NCI-H146 (cell line): ENCODE data around the gene PTPRT.

Experiments
- DNase-seq: peaks from one replicate; lab custom pipeline; 2025; lab: John Stamatoyannopoulos, UW

PTPRT gene

DNA sequence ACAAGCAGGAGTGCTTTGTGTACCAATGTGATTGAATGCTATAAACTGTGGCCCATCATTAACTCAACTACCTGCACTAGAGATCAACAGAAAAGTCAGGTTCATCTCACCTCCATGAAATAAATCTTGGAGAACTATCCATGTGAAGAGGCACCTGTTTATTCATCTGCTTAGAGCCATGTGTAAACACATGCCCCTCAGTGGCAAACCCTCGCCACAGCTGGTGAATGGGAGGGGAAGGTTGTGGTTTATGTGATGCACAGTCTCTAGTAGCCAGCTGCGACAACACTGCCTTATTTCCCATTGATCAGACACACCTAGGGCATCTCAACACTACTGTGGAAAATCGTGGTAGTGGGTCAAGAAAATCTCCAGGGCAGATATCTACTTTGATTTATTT, 640.2 kb downstream of the PTPRT start:
- no peak for DNase-seq

DNA sequence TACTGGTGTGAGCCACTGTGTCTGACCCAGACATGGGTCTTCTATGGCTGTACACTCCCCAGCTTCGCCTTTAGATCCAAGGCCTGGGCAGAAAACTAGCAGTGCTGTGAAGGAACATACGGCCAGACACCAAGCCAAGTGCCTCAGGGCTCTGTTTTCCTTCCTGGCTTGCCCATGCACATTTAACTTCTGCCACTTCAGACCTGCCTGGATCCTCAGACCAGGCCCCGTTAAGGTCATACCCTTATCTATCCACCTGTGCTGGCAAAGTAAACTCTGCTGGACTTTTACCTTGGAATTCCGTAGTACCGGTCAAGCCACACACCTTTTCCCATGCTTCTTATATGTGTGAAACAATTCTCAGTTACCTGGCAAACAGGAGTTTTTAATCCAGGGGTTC, 644.8 kb downstream of the PTPRT start:
- DNase-seq = no peak

DNA sequence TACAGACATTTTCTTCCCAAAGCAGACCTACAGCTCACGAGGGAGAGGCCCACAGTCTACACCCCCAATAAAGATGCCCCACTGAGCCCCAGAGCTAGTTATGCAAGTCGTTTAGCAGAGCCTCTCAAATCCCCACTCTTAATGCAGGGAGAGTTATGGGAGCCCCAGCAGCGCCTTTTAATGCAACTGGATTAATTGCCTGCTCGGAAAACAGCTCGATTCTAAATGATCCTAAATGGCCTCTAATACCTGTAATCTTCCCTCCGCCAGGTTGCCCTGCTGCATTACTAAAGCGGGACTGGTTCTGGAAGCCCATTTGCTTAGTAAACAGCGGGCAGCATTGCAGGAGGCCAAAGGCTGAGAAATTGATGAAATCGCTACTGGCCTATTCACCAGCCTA, 656.9 kb downstream of the PTPRT start:
- DNase-seq = no peak

DNA sequence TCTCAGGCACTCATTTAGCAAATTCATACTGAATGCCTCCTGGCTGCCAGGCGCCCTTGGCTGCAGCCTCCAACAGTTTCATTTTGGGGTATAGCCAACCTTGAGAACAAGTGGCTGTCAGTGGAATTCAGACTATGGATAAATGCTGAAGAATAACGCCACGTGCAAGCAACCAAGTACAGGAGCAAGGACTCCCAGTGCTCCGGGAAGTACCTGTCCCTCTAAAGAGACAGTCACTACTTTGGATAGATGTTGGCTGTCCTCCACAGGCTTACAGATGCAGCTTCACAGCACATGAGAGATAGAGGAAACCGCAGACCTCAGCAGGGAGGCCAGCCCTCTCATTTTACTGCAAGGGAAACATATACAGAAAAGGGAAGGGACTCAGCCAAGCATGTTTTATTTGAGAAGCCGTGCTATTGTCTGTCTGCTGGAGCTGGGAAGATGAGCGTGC, 658.2 kb downstream of the PTPRT start:
- no peak for DNase-seq

DNA sequence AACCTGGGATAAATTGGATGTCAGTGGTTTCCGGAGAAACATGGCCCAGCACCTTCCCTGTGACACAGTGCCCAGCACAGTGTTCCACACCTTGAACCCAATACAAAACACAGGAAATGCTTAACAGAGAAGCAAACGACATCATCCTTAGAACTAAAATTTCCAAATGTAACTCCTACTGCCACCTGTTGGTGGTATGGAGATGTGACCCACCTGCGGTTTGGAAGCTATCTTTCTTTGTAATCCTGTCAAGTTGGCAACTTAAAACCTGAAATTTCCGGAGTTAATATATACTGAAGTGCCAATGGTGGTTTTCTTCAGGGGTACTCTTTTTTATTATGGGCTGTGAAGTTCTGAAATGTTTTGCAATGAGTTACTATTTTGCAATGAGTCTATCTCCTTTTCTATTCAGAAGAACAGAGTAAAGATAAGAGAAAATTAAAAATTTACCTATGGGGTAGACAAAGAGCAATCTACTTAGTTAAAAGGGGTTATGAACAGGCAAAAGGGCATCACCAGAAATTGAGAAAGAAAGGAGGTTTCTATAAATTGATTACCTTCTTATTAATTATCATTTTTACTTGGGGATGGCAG, 658.8 kb downstream of the PTPRT start:
- peak; percentile 7 for DNase-seq

DNA sequence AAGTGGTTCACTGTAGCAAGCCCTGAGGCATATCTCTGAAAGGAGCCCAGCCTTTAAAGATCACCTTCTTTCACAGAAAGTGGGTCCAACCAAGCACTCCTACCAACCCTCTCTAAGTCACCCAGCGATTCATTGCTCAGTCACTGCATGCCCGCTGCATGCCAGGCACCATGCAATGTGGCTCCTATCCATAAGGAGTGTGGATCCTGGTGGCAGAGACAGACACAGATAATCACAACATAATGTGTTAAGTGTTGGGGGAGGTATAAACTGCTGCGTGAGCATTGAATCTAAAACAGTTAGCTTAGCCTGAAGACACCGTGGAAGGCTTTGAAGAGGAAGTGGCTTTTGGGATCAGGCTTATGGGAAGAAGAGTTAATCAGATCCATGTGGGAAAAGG, 659.5 kb downstream of the PTPRT start:
- DNase-seq = no peak

DNA sequence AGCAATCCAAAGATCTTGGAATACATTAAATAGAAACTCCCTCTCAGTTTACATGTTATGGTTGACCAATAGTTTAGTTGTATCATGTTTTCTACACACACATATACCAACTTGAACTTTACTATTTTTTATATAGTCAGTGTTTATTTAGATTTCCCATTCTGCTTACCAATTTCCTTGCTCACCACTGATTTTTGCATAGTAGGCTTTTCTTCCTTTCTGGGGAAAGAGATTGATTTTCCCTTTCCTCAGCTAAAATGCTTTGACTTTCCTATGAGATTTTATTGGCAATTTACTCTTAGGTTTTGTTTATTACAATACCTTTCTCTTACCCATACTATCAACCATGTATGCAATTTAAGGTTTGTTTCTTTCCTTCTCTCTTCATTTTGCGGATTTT, 665.6 kb downstream of the PTPRT start:
- no peak for DNase-seq

DNA sequence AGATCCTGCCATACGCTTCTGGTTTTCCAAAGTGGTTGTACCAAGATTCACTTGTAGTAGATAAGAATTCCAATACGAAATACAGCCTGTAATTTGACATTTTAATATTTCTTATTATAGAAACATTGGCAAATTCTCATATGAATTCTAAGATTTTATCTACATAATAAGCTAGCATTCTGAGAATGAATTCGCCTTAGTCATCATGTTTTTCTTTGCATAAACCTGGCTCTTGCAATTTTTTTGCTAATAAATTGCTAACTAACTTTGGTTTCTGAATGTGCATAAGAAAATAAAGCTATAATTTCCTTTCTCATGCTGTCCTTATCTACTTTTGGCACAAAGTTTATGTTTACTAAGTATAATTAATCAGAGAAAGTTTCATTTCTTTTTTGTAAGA, 673.0 kb downstream of the PTPRT start:
- DNase-seq = no peak

DNA sequence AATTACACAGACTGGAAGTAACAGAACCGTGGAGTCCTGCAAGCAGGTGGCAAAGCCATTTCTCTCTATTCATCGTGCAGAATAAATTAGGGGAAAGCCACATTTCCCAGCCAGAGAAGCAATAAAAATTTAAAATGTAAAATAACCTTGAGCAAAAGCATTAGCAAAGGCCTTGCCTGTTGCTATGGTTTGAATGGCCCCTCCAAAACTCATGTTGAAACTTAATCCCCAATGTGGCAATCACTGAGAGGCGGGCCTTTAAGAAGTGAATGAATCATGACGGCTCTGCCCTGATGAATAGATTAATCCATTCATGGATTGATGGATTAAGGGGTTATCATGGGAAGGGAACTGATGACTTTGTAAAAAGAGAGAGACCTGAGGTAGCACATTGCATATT, 679.0 kb downstream of the PTPRT start:
- no peak for DNase-seq

DNA sequence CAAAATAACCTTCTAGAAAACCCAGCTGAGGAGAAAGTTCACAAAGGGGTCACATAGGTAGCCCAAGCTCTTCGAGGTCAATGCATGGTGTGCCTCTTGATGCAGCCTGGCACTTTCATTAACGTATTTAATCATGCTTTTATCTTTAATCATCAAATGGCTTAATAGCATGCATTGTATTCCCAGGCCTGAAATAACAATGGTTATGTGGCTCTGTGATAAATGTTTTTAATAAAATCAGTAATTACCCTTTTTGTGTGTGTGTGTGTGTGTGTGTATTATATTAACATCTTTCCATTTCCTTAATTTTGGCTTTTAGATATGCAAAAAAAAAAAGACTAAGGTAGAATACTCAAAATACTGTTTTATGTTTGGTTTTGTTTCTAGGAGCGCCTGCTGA, 681.8 kb downstream of the PTPRT start:
- DNase-seq = no peak

DNA sequence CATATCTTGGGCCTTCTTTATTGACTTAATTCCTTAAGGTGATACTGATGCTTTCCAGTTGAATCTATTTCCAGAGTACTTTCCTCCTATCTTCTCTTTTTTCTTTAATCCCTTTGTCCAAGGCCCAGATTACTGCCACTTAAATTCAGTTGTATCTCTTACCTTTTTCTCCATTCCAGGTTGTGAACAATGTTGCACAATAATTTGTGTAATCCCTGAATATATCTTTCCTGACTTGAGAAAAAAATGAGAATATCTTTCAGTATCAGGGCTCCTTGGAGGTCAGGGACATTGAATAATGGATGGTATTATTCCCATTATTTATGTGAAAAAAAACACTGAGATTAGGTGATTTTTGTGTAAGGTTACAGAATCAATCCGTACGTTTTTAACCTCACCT, 683.3 kb downstream of the PTPRT start:
- no peak for DNase-seq

DNA sequence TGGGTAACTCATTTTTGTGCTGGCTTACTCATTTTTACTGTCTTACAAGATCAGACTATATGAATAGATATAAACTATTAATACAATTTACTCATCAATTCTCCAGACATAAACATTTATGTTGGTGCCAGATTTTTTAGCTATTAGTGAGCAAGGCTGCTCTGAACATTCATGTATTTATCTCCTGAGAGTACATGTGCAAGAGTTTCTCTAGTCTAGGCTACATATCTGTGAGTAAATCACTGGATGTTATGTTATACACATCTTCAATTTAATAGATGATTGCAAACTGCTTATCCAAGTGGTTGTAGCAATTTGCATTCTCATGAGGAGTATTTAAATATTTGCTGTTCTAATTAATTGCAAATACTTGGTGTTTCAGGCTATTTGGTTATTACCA, 687.1 kb downstream of the PTPRT start:
- DNase-seq = no peak

DNA sequence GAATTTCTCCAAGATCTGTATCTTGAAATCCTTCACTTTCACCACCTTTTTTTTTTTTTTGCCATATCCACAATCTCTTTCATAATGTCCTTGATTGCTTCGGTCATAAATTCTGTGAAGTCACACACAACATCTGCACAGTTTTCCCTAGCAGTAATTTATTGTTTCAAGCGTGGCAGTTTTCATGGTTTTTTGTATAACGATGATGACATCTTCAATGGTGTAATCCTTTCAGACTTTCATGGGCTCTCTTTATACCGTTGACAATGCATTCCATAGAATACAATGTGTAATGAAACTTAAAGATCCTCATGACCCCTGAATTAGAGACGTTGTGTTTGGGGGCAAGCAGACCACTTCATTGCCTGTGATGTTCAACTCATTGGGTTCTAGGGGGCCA, 693.1 kb downstream of the PTPRT start:
- no peak for DNase-seq

DNA sequence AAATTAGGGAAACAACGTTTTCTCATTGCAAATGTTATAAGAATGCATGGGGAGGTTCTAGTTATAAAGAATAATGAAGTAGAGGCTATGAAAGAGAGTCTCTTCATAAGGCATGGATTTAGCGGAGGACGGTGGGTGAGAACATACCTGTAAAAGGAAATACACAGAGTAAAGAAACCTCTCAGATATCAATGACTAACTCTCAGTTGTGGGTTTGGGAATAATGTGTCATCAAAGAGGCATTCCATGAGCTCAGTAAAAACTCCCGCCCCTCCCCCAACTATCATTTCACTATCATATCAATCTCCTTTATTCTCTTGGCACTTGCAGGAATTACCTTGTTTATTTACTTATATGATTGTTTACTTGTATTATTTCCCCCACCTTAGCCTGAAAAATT, 695.4 kb downstream of the PTPRT start:
- DNase-seq = no peak

DNA sequence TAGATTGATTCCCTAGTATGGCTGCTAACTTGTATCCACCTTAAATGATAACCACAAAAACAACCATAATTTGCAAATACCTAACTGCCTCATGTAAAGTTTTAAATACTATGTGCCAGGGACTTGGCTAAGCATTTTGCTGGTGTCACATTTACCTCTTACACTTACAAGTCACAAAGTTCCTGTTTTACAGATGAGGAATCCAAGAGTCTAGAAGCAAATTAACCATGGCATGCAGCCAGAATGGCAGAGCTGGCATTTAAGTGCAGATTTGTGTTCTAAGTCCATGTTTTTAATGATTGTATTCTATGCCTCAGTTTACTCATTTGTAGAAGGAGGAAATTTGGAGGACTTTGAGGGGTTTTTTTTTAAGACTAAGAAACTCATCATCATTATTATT, 696.7 kb downstream of the PTPRT start:
- DNase-seq = no peak

DNA sequence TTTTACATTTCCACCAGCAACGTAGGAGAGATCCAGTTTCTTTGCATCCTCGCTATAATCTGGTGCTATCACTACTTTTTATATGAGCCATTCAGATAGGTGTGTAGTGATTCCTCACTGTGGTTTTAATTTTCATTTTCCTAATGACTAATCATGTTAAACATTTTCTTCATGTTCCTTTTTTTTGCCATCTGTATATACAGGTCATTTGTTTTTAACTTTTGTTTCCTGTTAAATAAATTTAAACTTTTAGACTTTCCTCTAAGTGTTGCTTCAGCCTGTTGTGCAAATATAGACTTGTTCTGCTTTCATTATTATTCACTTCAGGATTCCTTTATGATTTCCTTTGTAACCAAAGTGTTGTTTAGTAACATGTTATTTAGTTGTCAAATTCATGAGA, 697.4 kb downstream of the PTPRT start:
- DNase-seq = no peak

DNA sequence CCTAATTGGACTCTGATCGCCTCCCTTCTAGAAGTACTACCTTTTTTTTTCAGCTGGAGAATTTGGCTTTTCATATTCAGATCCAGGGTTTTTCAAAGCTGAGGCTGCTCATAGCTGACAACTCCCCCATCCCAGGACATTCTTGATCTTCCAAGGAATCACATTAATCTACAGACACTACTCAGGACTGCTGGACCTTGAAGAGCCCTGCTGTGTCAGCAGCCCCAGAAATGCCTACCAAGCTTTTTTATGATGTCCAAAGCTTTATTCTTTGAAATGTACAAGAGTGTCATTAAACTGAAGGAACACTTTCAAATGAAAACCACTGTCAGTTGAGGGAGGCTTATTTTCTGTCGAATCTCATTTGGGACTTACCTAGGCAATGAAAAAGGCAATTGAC, 704.1 kb downstream of the PTPRT start:
- DNase-seq = no peak

DNA sequence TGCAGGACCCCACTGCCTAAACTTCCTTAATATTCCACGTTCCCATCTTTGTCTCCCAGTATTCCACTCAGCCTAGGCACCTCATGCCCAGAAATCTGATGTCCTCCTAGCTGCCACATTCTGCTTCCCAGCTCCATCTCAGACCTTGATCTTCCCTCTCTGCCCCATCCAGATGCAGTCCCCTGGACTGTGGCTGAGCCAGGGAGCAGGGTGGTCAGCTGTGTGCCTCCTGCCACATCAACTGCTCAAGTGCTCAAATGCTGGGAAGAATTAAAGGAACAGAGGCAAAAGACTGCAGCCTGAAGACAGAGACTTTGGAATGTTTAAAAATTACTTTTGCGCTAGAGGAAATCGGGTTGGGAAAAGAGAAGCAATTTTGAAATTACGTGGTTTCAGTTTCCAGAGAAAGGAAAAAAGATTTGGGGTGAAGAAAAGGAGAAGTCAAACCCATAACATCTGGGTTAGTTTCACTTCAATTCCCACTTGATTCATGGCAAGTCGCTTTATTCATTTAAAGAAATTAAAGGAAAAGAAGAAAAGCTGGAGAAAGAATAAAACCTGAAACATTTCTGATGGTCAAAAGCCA, 704.8 kb downstream of the PTPRT start:
- no peak for DNase-seq

DNA sequence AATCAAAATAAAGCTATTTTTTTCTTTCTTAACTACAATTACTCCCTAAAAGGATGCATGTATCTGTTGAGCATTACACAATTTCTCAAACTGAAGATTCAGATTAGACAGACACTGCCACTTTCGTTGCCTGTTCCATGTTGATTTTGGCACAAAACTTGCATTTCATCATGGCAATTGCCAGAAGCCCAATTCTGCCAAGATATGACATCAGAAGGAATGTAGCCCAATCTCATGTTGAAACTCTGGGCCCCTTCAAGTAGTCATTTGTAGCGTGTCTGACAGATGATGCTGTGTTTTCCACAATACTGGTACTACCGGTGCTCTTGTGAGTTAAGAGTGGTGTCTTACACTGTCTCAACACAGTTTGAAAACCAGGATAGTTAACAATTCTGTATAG, 705.4 kb downstream of the PTPRT start:
- no peak for DNase-seq

DNA sequence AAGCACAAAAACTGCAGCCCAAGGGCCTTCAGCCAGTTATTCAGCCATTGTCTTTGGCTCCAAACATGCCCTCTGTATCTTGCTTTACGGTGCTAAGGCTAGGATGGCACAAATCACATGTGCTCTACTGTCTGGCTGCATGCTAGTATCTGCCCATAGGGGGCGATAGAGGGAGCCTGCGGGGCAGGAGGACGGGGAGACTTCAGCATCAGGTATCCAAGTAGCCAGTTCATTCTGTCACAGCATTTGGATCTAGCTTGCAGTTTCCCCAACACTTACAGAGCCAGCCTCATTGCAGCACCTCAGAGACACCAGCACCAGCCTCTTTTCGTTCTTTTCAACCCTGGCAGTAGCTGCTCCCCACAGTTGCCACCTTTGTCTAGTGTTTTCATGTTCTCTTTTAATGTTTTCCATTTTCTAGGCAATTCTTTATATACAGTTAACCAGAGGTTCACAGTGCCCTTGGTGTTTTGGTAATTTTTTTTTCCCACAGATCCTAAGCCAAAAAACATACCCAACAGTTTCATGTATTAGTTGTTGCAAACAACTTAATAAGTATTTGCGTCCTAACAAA, 705.9 kb downstream of the PTPRT start:
- DNase-seq = peak; percentile 23

DNA sequence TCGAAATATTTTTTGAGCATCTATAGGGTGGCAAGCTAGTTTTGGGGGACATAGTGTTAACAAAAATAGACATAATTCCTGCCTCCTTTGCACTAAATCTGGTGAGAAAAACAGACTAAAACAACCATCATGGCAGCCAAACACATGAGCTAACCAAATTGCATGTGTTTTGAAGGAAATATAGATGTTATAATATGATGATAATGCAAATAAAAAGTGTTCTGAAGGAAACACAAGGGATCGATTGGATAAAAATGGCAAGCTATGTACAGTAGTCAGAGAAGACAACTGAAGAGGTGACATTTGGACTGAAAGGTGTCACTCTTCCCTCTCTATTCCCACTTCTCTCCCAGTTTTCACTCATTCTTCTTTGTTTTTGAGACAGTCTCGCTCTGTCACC, 706.9 kb downstream of the PTPRT start:
- no peak for DNase-seq

DNA sequence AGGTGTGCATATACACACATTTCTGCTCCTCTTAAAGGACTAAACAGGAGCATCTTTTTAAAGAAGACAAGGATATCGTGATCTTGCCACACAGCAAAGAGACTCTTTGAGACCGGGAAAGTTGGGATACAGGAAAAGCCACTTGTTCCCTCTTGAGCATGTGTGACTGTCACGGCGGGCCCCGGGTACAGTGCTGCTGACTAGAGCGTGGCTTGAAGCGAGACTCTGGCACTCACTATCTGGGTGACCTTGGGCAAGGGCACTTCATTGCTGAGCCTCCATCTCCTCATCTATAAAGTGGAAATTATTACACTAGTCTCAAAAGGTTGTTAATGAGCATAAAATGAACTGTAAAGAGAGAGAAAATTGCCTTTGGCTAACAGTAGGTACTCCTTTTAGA, 713.9 kb downstream of the PTPRT start:
- no peak for DNase-seq

DNA sequence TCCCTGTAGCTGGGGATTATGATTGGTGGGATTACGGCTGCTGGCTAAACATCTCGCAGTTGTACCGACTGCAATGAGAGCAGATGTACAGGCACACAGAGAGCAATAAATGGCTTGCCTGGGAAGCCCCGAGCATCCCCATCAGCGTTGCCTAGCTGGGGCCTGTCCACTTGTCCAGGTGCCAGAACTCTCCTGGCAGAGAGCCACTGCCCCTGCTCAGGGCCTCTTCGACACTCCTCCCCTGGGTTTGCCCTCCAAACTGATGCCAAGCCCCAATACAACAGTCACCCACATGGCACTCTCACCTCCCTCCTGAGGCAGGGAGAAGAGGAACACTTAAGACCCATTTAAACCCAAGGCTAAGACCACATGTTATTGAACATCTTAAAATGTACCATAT, 715.1 kb downstream of the PTPRT start:
- no peak for DNase-seq

DNA sequence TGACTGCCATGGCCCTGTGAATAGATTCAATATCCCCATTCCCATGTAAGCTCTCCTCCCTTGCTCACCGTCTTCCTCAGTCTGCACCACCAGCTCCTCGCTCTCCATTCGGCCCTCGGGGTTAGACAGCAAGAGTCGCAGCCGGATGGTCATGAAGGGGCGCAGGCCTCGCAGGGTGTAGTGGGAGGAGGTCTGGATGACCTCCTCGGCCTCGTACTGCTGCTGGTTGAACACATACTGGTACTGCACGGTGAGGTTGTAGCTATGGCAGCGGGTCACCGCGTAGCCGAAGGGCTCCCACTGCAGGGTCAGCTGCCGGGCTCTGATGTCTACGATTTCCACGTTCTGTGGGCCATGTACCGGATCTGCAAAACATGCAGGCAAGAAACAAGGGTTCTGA, 717.5 kb downstream of the PTPRT start:
- DNase-seq = no peak
